ENCODE results near the gene LLGL2. TPM values are rescaled to one million over a fixed set of nuclear protein-coding genes. Genes with fewer than 3 reads are reported as not detected.

The LLGL2 gene
- total RNA-seq, 1 donor from 2014 or later = 50.6 TPM

DNA sequence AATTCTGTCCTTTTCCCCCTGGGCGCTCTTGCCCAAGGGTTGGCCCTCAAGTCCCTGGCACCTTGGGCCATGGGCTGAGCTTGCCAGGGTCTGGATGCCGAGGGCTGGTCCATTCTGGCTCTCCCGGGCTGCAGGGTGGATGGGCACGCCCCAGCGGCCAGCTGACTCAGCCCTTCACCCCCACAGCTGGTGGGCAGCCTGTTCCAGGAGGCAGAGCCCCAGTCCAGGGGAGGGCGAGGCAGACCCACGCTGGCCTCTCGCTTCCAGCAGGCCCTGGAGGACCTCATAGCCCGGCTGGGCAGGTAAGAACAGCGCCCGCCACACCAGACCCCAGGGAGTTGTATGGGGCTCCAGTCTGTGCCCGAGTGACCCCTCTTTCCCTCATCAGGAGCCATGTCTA is 77.1 kb downstream of the LLGL2 start:
- H3K27me3 ChIP-seq (ENCODE audit: control insufficient read depth, insufficient read depth, low read length) = peaks cover 2% of the 10 kb centered on the region
- TF ChIP-seq CTCF (IDR thresholded peaks at IDR 0.05; ENCODE audit: insufficient read depth, low read length, poor library complexity, severe bottlenecking) = no peak
- no peaks in the 10 kb centered on the region for H3K36me3 ChIP-seq (ENCODE audit: control insufficient read depth, insufficient read depth, low read length)
- no peak for DNase-seq (ENCODE audit: low read depth)
- no peak overlapping the region for H3K4me3 ChIP-seq (ENCODE audit: low read depth, low read length)

DNA sequence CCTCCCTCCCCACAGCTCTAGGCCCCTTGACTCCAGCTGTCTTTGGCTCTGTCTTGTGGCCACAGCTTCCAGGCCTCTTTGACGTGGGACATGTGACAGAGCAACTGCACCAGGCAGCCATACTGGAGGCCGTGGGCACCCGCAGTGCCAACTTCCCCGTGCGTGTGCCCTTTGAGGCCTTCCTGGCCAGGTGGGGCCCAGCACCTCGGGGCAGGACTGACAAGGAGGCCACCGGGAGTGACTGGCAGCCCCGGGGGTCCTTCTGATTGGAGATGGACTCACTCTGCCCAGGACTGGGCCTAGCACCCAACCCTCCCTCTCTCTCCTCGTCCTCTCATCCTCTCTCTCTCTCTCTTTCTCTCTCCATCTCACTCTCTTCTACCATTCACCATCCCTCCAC is 77.6 kb downstream of the LLGL2 start:
- Histone ChIP-seq H3K36me3 (ENCODE audit: control insufficient read depth, insufficient read depth, low read length) (no peaks in the 10 kb centered on the region), H3K4me3 (ENCODE audit: low read depth, low read length) (no peak overlapping the region), H3K27me3 (ENCODE audit: control insufficient read depth, insufficient read depth, low read length) (peaks cover 2% of the 10 kb centered on the region)
- no peak for TF ChIP-seq CTCF (IDR thresholded peaks at IDR 0.05; ENCODE audit: insufficient read depth, low read length, poor library complexity, severe bottlenecking)
- DNase-seq (ENCODE audit: low read depth) = no peak

- DNase-seq (ENCODE audit: low read depth) = no peak
- H3K36me3 ChIP-seq (ENCODE audit: control insufficient read depth, insufficient read depth, low read length) = no peaks in the 10 kb centered on the region
- TF ChIP-seq CTCF (IDR thresholded peaks at IDR 0.05; ENCODE audit: insufficient read depth, low read length, poor library complexity, severe bottlenecking) = no peak
- H3K4me3 ChIP-seq (ENCODE audit: low read depth, low read length) = no peak overlapping the region
- peaks cover 2% of the 10 kb centered on the region for H3K27me3 ChIP-seq (ENCODE audit: control insufficient read depth, insufficient read depth, low read length)
Observed at GRCh38 chr17:75604034-75604695, 78.7 kb downstream of the LLGL2 start.

DNA sequence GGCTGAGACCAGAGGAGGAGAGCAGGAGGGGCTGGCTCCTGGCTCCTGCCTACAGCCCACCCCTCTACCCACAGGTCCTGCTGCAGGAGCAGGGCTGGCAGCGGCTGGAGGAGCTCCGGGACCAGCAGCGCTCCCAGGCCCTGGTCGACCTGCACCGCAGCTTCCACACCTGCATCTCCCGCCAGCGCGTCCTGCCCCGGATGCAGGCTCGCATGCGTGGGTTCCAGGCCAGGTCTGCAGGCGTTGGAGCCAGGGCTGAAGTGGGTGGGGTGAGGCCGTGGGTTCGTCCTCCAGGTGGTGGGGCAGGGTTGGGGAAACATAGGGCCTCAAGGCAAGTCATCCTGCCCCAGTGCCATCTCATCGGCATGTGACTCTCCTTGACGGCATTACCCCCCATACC is 80.3 kb downstream of the LLGL2 start:
- DNase-seq (ENCODE audit: low read depth) = no peak
- H3K36me3 ChIP-seq (ENCODE audit: control insufficient read depth, insufficient read depth, low read length) = no peaks in the 10 kb centered on the region
- H3K27me3 ChIP-seq (ENCODE audit: control insufficient read depth, insufficient read depth, low read length) = peaks cover 2% of the 10 kb centered on the region
- no peak overlapping the region for H3K4me3 ChIP-seq (ENCODE audit: low read depth, low read length)
- TF ChIP-seq CTCF (IDR thresholded peaks at IDR 0.05; ENCODE audit: insufficient read depth, low read length, poor library complexity, severe bottlenecking) = no peak

DNA sequence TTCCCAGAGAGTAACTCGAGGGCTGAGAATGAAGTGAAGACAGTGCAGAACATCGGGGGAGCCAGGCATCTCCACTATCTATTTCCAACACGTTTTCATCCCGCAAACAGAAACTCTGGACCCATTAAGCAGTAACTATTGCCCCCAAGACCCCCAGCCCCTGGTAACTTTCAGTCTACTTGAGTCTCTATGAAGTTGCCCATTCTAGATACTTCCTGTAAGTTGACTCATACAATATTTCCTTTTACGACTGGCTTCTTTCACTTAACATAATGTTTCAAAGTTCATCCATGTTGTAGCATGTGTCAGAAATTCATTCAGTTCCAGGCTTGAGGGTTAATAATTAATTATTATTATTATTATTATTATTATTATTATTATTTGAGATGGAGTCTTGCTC is 81.6 kb downstream of the LLGL2 start:
- H3K36me3 ChIP-seq (ENCODE audit: control insufficient read depth, insufficient read depth, low read length) = no peaks in the 10 kb centered on the region
- no peak for DNase-seq (ENCODE audit: low read depth)
- H3K4me3 ChIP-seq (ENCODE audit: low read depth, low read length) = no peak overlapping the region
- TF ChIP-seq CTCF (IDR thresholded peaks at IDR 0.05; ENCODE audit: insufficient read depth, low read length, poor library complexity, severe bottlenecking) = no peak
- peaks cover 3% of the 10 kb centered on the region for H3K27me3 ChIP-seq (ENCODE audit: control insufficient read depth, insufficient read depth, low read length)
